ENCODE measurements around the gene PIEZO1. TPM values are rescaled to one million over a fixed set of nuclear protein-coding genes. Genes with fewer than 3 reads are reported as not detected.
A peak's percentile ranks its signal among the peaks of the same experiment; 100 is the strongest.

The PIEZO1 gene
- total and polyA plus RNA-seq, 2 donors (not counting 3 experiments of a cell fraction or from before 2014, with no cell fraction given): 298 to 322 TPM

- no peaks in the 10 kb centered on the region for H3K9me3 ChIP-seq (replicated peaks; ENCODE audit: control insufficient read depth, insufficient read depth, low read length)
- H3K4me1 ChIP-seq (ENCODE audit: control insufficient read depth, extremely low read depth, insufficient read depth, low read length): peaks cover 3% of the 10 kb centered on the region
- H3K4me3 ChIP-seq (replicated peaks in 1 of 3; ENCODE audit: insufficient read depth in 1 of 3, low read depth in 1 of 3, low read length in 3 of 3): peak overlapping the region; percentile 29 to 57 (median 40)
- H2AFZ ChIP-seq (ENCODE audit: low read depth, low read length): peak overlapping the region; percentile 17
- peak; percentile 42 for FAIRE-seq
- H3K27ac ChIP-seq (ENCODE audit: insufficient read depth, low read depth, low read length): no peak overlapping the region
- no peaks in the 10 kb centered on the region for H4K20me1 ChIP-seq (replicated peaks; ENCODE audit: control insufficient read depth, extremely low read depth, insufficient read depth, low read length)
- ChIA-PET POLR2A (no interaction called here), CTCF (interaction anchor here (0.6 to 1.7 kb wide), 7 partner anchors 11 to 115 kb away, joined by 3 to 8 read pairs (median 4); partner anchors contain the start of gene ZC3H18)
- dilution Hi-C loops (cut with MboI; ENCODE audit: extremely low pct_ligation_motif_present, low sequenced_read_pairs): no loop called here
- H3K9ac ChIP-seq (replicated peaks; ENCODE audit: extremely low read depth, insufficient read depth, low read length): no peak overlapping the region
- intact Hi-C loops (cut with micrococcal nuclease): loop anchor here (1.0 to 2.0 kb wide), 2 partner anchors 16 to 23 kb away; partner anchors contain the start of gene MVD
- DNase-seq (ENCODE audit: low read depth, low spot score): no peak
- H3K79me2 ChIP-seq (ENCODE audit: control insufficient read depth, insufficient read depth, low read length): no peaks in the 10 kb centered on the region
- H3K9me1 ChIP-seq (replicated peaks; ENCODE audit: control insufficient read depth, extremely low read depth, insufficient read depth, low read length): no peaks in the 10 kb centered on the region
- peaks cover 0 to 2% of the 10 kb centered on the region in 2 experiments for H3K27me3 ChIP-seq (ENCODE audit: control insufficient read depth in 2 of 2, insufficient read depth in 2 of 2, low read length in 2 of 2)
- BruUV-seq (replicated peaks): no TSS peak
- H3K36me3 ChIP-seq (ENCODE audit: control insufficient read depth in 2 of 2, extremely low read depth in 1 of 2, insufficient read depth in 2 of 2, low read length in 2 of 2): no peaks in the 10 kb centered on the region
- TF ChIP-seq POLR2A (IDR thresholded peaks at IDR 0.05; ENCODE audit: low read depth, low read length): no peak
- TF ChIP-seq EZH2 (IDR thresholded peaks at IDR 0.05; ENCODE audit: borderline replicate concordance, low read depth, low read length, severe bottlenecking): no peak
- TF ChIP-seq FOS (IDR thresholded peaks at IDR 0.05; ENCODE audit: borderline replicate concordance, insufficient read depth, low read length): peak; percentile 32
- TF ChIP-seq GATA2 (IDR thresholded peaks at IDR 0.05; ENCODE audit: insufficient read depth, insufficient read length, low read depth, low read length): no peak
- TF ChIP-seq MAX (IDR thresholded peaks at IDR 0.05; ENCODE audit: insufficient read depth, insufficient read length): no peak
- no peak for TF ChIP-seq MYC (IDR thresholded peaks at IDR 0.05; ENCODE audit: low read depth, low read length)
- TF ChIP-seq POLR2AphosphoS5 (IDR thresholded peaks at IDR 0.05; ENCODE audit: insufficient read depth, low read depth, low read length): no peak
- no peak for TF ChIP-seq JUN (IDR thresholded peaks at IDR 0.05; ENCODE audit: borderline replicate concordance, insufficient read depth, insufficient read length, low read depth)
- TF ChIP-seq CTCF (IDR thresholded peaks at IDR 0.05; ENCODE audit: extremely low read depth in 1 of 2, insufficient read depth in 1 of 2, low read depth in 1 of 2, low read length in 2 of 2): peak; percentile 67 to 72
- H3K4me2 ChIP-seq (ENCODE audit: insufficient read depth, low read length): peak overlapping the region; percentile 70
These were observed 99.6 kb downstream of the PIEZO1 start for GRCh38 chr16:88685156-88686061.
